Glomerular endothelial cell (primary cell): Measurements from ENCODE around the gene VPS50. TPM values are rescaled to one million over a fixed set of nuclear protein-coding genes. Genes with fewer than 3 reads are reported as not detected.
"Not testable (repeated sequence)": the region's sequence is repeated elsewhere in the genome, so short reads cannot be mapped to it uniquely, and the experiment has no call there.

Experiments used
- DNase-seq: peaks from one replicate; pipeline ENCODE4 v3.0.0-alpha.2; 2011; ENCODE audit warnings: low read depth, low spot score; ENCODE audit errors: extremely low read depth
- total RNA-seq: library from RNA; depleted of rRNA; stranded (reverse); fragments of >200 nt; gene quantifications from 2 replicates; pipeline ENCODE4 v1.2.3, GENCODE V29; 2015

VPS50 gene
- total RNA-seq, 1 donor from 2014 or later, result 15.5 TPM

- DNase-seq, result not testable (repeated sequence)
Observed at GRCh38 chr7:93326291-93326690, 94.1 kb downstream of the VPS50 start.

GRCh38 chr7:93327006-93327633 is 95.0 kb downstream of the VPS50 start:
- DNase-seq, result no peak

GRCh38 chr7:93331706-93332105 is 99.5 kb downstream of the VPS50 start:
- DNase-seq, result no peak

GRCh38 chr7:93332172-93332571 is 100.0 kb downstream of the VPS50 start:
- no peak for DNase-seq

- no peak for DNase-seq
Observed at GRCh38 chr7:93337052-93337451, 104.9 kb downstream of the VPS50 start.

- DNase-seq, result not testable (repeated sequence)
Observed at GRCh38 chr7:93342178-93342577, 110.0 kb downstream of the VPS50 start.

GRCh38 chr7:93350338-93350737 is 118.2 kb downstream of the VPS50 start:
- DNase-seq, result no peak

- no peak for DNase-seq
Observed at GRCh38 chr7:93352881-93353280, 120.7 kb downstream of the VPS50 start.

GRCh38 chr7:93354815-93355214 is 122.6 kb downstream of the VPS50 start:
- DNase-seq, result no peak

GRCh38 chr7:93359520-93360198 is 127.5 kb downstream of the VPS50 start:
- no peak for DNase-seq

- DNase-seq, result no peak
Observed at GRCh38 chr7:93361853-93362252, 129.7 kb downstream of the VPS50 start.

GRCh38 chr7:93364806-93365205 is 132.6 kb downstream of the VPS50 start:
- no peak for DNase-seq

GRCh38 chr7:93365341-93365740 is 133.2 kb downstream of the VPS50 start:
- no peak for DNase-seq

- no peak for DNase-seq
Observed at GRCh38 chr7:93366816-93367215, 134.7 kb downstream of the VPS50 start.

GRCh38 chr7:93367254-93367653 is 135.1 kb downstream of the VPS50 start:
- DNase-seq, result no peak

- not testable (repeated sequence) for DNase-seq
Observed at GRCh38 chr7:93370937-93371336, 138.8 kb downstream of the VPS50 start.

GRCh38 chr7:93373537-93373936 is 141.4 kb downstream of the VPS50 start:
- no peak for DNase-seq

GRCh38 chr7:93374345-93374940 is 142.3 kb downstream of the VPS50 start:
- DNase-seq, result peak; percentile 18

- no peak for DNase-seq
Observed at GRCh38 chr7:93375603-93376002, 143.4 kb downstream of the VPS50 start.

- DNase-seq, result no peak
Observed at GRCh38 chr7:93378131-93378760, 146.1 kb downstream of the VPS50 start.

- no peak for DNase-seq
Observed at GRCh38 chr7:93382362-93382761, 150.2 kb downstream of the VPS50 start.

- no peak for DNase-seq
Observed at GRCh38 chr7:93390660-93391059, 158.5 kb downstream of the VPS50 start.
